Right lobe of liver (tissue), 6 donors: ENCODE results near the gene MRPS11. TPM values are rescaled to one million over a fixed set of nuclear protein-coding genes. Genes with fewer than 3 reads are reported as not detected.

Source experiments
- ATAC-seq, 4 donors: fragments of 200-7000 bp; cut with Tn5 transposase; one replicate each; pipeline ENCODE4 v1.9.1; 2020; ENCODE audit warnings: mild to moderate bottlenecking in 4 of 4, moderate library complexity in 4 of 4
- DNase-seq, 3 donors: peaks; one replicate each; pipeline ENCODE4 v3.0.0-alpha.2; 2020
- H3K27ac ChIP-seq, 3 donors: fragments of 200-600 bp; one replicate each; pipeline ENCODE4 v1.8.0; 2022
- H3K27me3 ChIP-seq, 2 donors: fragments of 200-600 bp; one replicate each; pipeline ENCODE4 v1.8.0; 2022
- H3K36me3 ChIP-seq, 4 donors: fragments of 200-600 bp; sonication (generic) in 1 of 4; one replicate each; pipeline versions ENCODE4 v1.5.1 to v1.8.0; 2017 to 2022; ENCODE audit warnings: control low read depth in 1 of 4
- H3K4me1 ChIP-seq, 4 donors: fragments of 200-600 bp; sonication (generic) in 1 of 4; one replicate each; pipeline versions ENCODE4 v1.5.1 to v1.8.0; 2017 to 2022; ENCODE audit warnings: control low read depth in 1 of 4
- H3K4me3 ChIP-seq, 3 donors: fragments of 200-600 bp; one replicate each; pipeline ENCODE4 v1.8.0; 2022
- H3K9me3 ChIP-seq, 4 donors: fragments of 200-600 bp; sonication (generic) in 1 of 4; one replicate each; pipeline versions ENCODE4 v1.5.1 to v1.8.0; 2017 to 2022; ENCODE audit warnings: control low read depth in 1 of 4
- CTCF ChIP-seq, 4 donors: fragments of 200-600 bp in 3 of 4; fragments of 450-650 bp in 1 of 4; IDR thresholded peaks; one replicate each; pipeline versions ENCODE4 v1.5.1 to v1.8.0; 2016 to 2022; ENCODE audit warnings: antibody characterized with exemption in 4 of 4, mild to moderate bottlenecking in 2 of 4
- POLR2A ChIP-seq: fragments of 450-650 bp; IDR thresholded peaks from one replicate; pipeline ENCODE4 v1.6.1; 2017; ENCODE audit warnings: antibody characterized with exemption, mild to moderate bottlenecking
- WGBS: methylation state at CpG from one replicate; pipeline ENCODE4 v1.1.6; 2018; ENCODE audit warnings: low coverage, low lambda C conversion rate; ENCODE audit not compliant: insufficient coverage; ENCODE audit errors: missing lambda C conversion rate; 5-methylcytosine and 5-hydroxymethylcytosine counted together
- intact Hi-C, 2 donors: fragments of 100-400 bp; cut with DNase I; formaldehyde crosslinking; loops; one replicate each; pipeline versions ENCODE4 v1.11.2 to v1.14.1; 2022
- total RNA-seq, 6 experiments: library from RNA; depleted of rRNA in 2 of 6; stranded (reverse); fragments of >200 nt in 2 of 6; fragmentation: NEBNext Ultra II Directional in 3 of 6; extraction: Animal tissue kit (Norgen Biotek cat#: 25700) in 3 of 6; gene quantifications; one replicate each; pipeline versions ENCODE4 v1.1.0 to v1.2.4, GENCODE V29; 2016 to 2023
- donor health status: DM: no; HTN: yes; CAD: no.
- donor health status: DM: no; HTN: no; CAD: no.
- donor health status: DM: no; HTN: no; CAD: no.
- donor health status: DM: no; HTN: yes; CAD: no.
- donor health status: DM: no; HTN: yes; CAD: no.

MRPS11 gene
- total RNA-seq, 6 experiments from 2014 or later: 25.4 to 38.0 (median 32.7) TPM

DNA sequence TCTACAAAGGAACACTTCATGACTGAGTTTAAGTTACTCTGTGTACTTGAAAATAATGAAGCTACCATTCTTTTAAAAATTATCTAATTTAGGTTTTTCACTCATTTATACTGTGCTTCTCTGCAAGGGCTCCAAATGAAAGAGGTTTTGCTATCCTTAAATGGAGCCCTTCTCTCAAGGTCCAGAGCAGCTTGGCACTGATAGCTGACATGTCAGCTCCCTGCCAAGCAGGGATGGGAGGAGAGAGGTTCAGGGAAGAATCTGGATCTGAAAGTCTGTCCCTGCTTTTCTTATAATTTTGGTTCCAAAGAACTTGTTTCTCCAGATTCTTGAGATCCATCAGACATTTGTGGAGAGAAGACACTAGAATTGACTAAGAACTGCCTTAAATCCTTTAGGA, 39.1 kb downstream of the MRPS11 start:
- intact Hi-C loops: no loop called here
- Histone ChIP-seq H3K4me1 (no peaks in the 10 kb centered on the region), H3K4me3 (no peak overlapping the region), H3K36me3 (no peaks in the 10 kb centered on the region), H3K27ac (no peak overlapping the region), H3K9me3 (no peaks in the 10 kb centered on the region), H3K27me3 (no peaks in the 10 kb centered on the region)
- TF ChIP-seq CTCF (IDR thresholded peaks at IDR 0.05) (no peak), POLR2A (no peak)
- DNase-seq: no peak
- ATAC-seq: no peak

GRCh38 chr15:88509321-88509720, 41.8 kb downstream of the MRPS11 start:
- H3K36me3 ChIP-seq: no peaks in the 10 kb centered on the region
- no peak overlapping the region for H3K4me3 ChIP-seq
- H3K4me1 ChIP-seq: no peaks in the 10 kb centered on the region
- DNase-seq (no peak), ATAC-seq (no peak)
- TF ChIP-seq CTCF (IDR thresholded peaks at IDR 0.05) (no peak), POLR2A (no peak)
- 95% methylated on average over 4 of the region's 4 CpGs for WGBS
- no peaks in the 10 kb centered on the region for H3K27me3 ChIP-seq
- no peak overlapping the region for H3K27ac ChIP-seq
- no peaks in the 10 kb centered on the region for H3K9me3 ChIP-seq
- intact Hi-C loops: no loop called here

DNA sequence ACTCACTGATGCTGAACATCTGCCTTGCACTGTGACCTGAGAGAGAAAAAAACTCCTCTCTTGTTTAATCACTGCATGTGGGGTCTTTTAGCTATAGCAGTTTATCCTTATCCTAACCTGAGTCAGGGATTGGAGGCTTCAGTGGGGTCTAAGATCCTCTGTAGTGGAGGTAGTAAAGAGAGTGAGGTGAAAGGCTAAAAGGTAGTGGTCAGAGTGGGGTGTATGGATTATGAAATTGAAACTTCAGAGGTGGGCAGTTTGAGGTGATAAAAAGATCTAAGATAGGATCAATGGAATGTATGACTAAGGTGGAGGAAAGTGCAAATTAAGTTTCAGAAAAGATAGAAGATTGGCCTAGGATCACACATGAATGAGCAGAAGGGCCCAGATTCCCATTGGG, 42.5 kb downstream of the MRPS11 start:
- TF ChIP-seq CTCF (IDR thresholded peaks at IDR 0.05) (no peak), POLR2A (no peak)
- no peak for ATAC-seq
- DNase-seq: no peak
- no peak overlapping the region for H3K27ac ChIP-seq
- H3K27me3 ChIP-seq: no peaks in the 10 kb centered on the region
- no peaks in the 10 kb centered on the region for H3K36me3 ChIP-seq
- H3K4me1 ChIP-seq: no peaks in the 10 kb centered on the region
- intact Hi-C loops: no loop called here
- no peaks in the 10 kb centered on the region for H3K9me3 ChIP-seq
- H3K4me3 ChIP-seq: no peak overlapping the region

- no peaks in the 10 kb centered on the region for H3K36me3 ChIP-seq
- H3K4me1 ChIP-seq: no peaks in the 10 kb centered on the region
- intact Hi-C loops: no loop called here
- ATAC-seq (no peak), DNase-seq (no peak)
- TF ChIP-seq POLR2A (no peak), CTCF (IDR thresholded peaks at IDR 0.05) (no peak)
- WGBS: 96% methylated on average over 2 of the region's 2 CpGs
- H3K4me3 ChIP-seq: no peak overlapping the region
- no peaks in the 10 kb centered on the region for H3K27me3 ChIP-seq
- no peaks in the 10 kb centered on the region for H3K9me3 ChIP-seq
- no peak overlapping the region for H3K27ac ChIP-seq
Measured at GRCh38 chr15:88511161-88511560, 43.7 kb downstream of the MRPS11 start.

DNA sequence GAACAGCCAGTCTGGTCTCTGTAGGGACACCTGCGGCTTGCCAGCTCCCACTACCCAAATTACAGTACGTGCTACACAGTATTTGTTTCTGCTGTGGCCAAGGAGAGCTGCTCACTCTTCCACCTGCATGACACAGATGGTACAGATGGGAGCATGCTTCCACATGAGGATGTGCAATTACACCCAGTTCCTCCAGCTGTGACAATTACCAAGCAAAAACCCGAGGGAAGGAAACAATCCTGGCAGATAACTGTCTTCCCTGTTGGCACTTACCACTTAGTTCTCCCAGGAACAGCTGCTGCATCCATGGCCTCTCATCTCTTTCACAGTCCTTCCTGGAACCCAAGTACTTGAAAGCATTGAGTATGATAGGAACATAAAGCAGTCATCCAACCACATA, 44.6 kb downstream of the MRPS11 start:
- TF ChIP-seq CTCF (IDR thresholded peaks at IDR 0.05) (no peak), POLR2A (no peak)
- no peak for DNase-seq
- WGBS: 86% methylated on average over 1 of the region's 3 CpGs
- Histone ChIP-seq H3K4me3 (no peak overlapping the region), H3K36me3 (no peaks in the 10 kb centered on the region), H3K9me3 (no peaks in the 10 kb centered on the region), H3K4me1 (no peaks in the 10 kb centered on the region), H3K27ac (no peak overlapping the region), H3K27me3 (no peaks in the 10 kb centered on the region)
- intact Hi-C loops: no loop called here
- ATAC-seq: no peak
